Measurements from ENCODE around the gene SHMT2. TPM values are rescaled to one million over a fixed set of nuclear protein-coding genes. Genes with fewer than 3 reads are reported as not detected.

Gene SHMT2
- total RNA-seq, 2 donors from 2014 or later: 49.6 to 51.4 TPM

DNA sequence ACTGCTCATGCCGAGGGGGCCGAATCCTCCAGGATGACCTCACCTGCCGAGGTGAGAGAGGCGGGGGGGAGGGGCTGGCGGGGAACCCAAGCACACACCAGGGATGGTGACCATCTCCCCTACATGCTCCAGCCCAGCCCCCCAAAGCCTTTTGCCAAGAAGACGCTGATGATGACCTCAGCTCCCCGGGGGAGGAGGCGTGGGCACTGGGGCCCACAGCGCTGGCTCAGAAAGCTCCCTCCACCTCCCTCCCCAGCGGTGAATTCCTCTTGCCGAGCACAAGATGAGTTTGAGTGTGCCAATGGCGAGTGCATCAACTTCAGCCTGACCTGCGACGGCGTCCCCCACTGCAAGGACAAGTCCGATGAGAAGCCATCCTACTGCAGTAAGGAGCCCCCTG lies 36.6 kb upstream of the SHMT2 start:
- 90% methylated on average over 16 of the region's 16 CpGs for WGBS
- intact Hi-C loops (cut with DNase I): no loop called here
- no peak for TF ChIP-seq POLR2AphosphoS5 (IDR thresholded peaks at IDR 0.05)
- TF ChIP-seq POLR2A (IDR thresholded peaks at IDR 0.05): no peak
- H3K4me1 ChIP-seq (replicated peaks): no peaks in the 10 kb centered on the region
- no peaks in the 10 kb centered on the region for H3K9me3 ChIP-seq
- H3K27me3 ChIP-seq (replicated peaks; ENCODE audit: insufficient read depth): no peaks in the 10 kb centered on the region
- no peak overlapping the region for H3K27ac ChIP-seq
- no peak overlapping the region for H3K4me3 ChIP-seq
- DNase-seq (ENCODE audit: low spot score): no peak
- peaks cover 6 to 30% of the 10 kb centered on the region in 2 donors for H3K36me3 ChIP-seq

DNA sequence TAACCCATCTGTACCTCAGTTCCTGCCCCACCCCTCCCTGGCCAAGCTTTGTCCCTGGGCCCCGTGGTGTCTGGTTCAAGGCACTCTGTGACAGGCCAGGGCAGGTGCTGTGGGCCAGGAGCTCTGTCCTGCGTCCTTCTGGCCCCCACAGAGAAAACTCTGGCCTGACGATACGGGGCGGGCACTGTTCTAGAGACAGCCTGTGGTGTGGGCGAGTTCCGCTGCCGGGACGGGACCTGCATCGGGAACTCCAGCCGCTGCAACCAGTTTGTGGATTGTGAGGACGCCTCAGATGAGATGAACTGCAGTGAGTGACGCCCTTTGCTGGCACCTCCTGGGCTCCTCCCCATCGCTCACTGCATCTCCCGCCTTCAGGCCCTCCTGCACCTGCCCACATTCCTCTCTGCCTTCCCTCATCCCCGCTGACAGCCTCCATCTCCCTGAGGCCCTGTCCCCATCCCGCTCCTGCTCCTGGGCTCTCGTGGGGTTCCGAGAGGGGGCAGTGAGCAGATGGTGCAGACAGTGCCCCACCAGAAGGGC lies 35.7 kb upstream of the SHMT2 start:
- Histone ChIP-seq H3K9me3 (no peaks in the 10 kb centered on the region), H3K27me3 (replicated peaks; ENCODE audit: insufficient read depth) (no peaks in the 10 kb centered on the region), H3K27ac (no peak overlapping the region), H3K4me3 (no peak overlapping the region), H3K36me3 (peaks cover 6 to 30% of the 10 kb centered on the region in 2 donors), H3K4me1 (replicated peaks) (no peaks in the 10 kb centered on the region)
- no peak for TF ChIP-seq POLR2A (IDR thresholded peaks at IDR 0.05)
- no peak for TF ChIP-seq POLR2AphosphoS5 (IDR thresholded peaks at IDR 0.05)
- TF ChIP-seq, protein P1, sequence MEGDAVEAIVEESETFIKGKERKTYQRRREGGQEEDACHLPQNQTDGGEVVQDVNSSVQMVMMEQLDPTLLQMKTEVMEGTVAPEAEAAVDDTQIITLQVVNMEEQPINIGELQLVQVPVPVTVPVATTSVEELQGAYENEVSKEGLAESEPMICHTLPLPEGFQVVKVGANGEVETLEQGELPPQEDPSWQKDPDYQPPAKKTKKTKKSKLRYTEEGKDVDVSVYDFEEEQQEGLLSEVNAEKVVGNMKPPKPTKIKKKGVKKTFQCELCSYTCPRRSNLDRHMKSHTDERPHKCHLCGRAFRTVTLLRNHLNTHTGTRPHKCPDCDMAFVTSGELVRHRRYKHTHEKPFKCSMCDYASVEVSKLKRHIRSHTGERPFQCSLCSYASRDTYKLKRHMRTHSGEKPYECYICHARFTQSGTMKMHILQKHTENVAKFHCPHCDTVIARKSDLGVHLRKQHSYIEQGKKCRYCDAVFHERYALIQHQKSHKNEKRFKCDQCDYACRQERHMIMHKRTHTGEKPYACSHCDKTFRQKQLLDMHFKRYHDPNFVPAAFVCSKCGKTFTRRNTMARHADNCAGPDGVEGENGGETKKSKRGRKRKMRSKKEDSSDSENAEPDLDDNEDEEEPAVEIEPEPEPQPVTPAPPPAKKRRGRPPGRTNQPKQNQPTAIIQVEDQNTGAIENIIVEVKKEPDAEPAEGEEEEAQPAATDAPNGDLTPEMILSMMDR (IDR thresholded peaks at IDR 0.05): no peak
- intact Hi-C loops (cut with DNase I): no loop called here
- WGBS: 79% methylated on average over 19 of the region's 19 CpGs
- no peak for DNase-seq (ENCODE audit: low spot score)

DNA sequence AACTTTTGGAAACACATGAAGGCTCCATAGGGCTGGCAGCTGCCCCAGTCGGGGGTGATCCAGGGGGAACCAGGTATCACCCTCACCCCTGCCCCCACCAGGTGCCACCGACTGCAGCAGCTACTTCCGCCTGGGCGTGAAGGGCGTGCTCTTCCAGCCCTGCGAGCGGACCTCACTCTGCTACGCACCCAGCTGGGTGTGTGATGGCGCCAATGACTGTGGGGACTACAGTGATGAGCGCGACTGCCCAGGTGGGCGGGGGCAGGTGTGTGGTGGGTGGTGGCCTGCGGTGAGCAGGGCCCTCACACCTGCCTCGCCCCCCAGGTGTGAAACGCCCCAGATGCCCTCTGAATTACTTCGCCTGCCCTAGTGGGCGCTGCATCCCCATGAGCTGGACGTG lies 35.3 kb upstream of the SHMT2 start:
- TF ChIP-seq POLR2AphosphoS5 (IDR thresholded peaks at IDR 0.05) (no peak), POLR2A (IDR thresholded peaks at IDR 0.05) (no peak)
- TF ChIP-seq, protein P1 (IDR thresholded peaks at IDR 0.05): no peak
- DNase-seq (ENCODE audit: low spot score): no peak
- no peaks in the 10 kb centered on the region for H3K27me3 ChIP-seq (replicated peaks; ENCODE audit: insufficient read depth)
- no peak overlapping the region for H3K27ac ChIP-seq
- H3K36me3 ChIP-seq: peaks cover 6 to 30% of the 10 kb centered on the region in 2 donors
- H3K4me3 ChIP-seq: no peak overlapping the region
- intact Hi-C loops (cut with DNase I): no loop called here
- no peaks in the 10 kb centered on the region for H3K4me1 ChIP-seq (replicated peaks)
- whole genome bisulfite sequencing: 91% methylated on average over 18 of the region's 18 CpGs
- H3K9me3 ChIP-seq: no peaks in the 10 kb centered on the region

DNA sequence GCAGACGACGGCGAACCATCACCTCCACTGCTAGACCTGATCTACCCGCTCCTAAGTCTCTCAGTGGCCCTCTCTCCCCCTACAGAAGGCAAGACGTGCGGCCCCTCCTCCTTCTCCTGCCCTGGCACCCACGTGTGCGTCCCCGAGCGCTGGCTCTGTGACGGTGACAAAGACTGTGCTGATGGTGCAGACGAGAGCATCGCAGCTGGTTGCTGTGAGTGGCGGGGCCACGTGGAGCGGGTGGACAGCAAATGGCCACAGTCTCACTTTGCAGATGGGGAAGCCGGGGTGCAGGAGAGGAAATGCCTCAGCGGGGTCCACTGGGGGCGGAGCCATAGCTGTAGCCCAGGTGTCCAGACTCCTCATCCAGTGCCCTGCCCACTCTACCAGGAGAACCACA lies 34.3 kb upstream of the SHMT2 start:
- Histone ChIP-seq H3K36me3 (peaks cover 6 to 30% of the 10 kb centered on the region in 2 donors), H3K4me1 (replicated peaks) (no peaks in the 10 kb centered on the region), H3K27me3 (replicated peaks; ENCODE audit: insufficient read depth) (no peaks in the 10 kb centered on the region), H3K9me3 (no peaks in the 10 kb centered on the region), H3K27ac (no peak overlapping the region), H3K4me3 (no peak overlapping the region)
- no peak for TF ChIP-seq POLR2A (IDR thresholded peaks at IDR 0.05)
- TF ChIP-seq POLR2AphosphoS5 (IDR thresholded peaks at IDR 0.05): no peak
- TF ChIP-seq, protein P1 (IDR thresholded peaks at IDR 0.05): no peak
- DNase-seq (ENCODE audit: low spot score): no peak
- 91% methylated on average over 19 of the region's 19 CpGs for WGBS
- intact Hi-C loops (cut with DNase I): no loop called here

DNA sequence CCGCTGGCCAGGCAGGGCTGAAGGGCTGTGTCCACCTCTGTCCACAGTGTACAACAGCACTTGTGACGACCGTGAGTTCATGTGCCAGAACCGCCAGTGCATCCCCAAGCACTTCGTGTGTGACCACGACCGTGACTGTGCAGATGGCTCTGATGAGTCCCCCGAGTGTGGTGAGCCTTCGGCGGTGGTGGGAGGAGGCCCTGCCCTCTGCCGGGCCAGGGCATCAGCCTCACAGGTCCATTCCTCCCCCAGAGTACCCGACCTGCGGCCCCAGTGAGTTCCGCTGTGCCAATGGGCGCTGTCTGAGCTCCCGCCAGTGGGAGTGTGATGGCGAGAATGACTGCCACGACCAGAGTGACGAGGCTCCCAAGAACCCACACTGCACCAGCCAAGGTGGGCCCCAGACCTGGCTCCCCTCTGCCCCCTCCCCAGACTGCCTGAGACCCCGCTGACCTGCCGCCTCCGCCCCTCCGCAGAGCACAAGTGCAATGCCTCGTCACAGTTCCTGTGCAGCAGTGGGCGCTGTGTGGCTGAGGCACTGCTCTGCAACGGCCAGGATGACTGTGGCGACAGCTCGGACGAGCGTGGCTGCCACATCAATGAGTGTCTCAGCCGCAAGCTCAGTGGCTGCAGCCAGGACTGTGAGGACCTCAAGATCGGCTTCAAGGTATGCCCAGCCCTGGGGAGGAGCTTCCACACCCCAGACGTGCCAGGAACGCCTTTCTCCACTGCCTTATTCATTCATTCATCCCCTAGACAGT lies 33.7 kb upstream of the SHMT2 start:
- DNase-seq (ENCODE audit: low spot score): no peak
- WGBS: 80% methylated on average over 33 of the region's 34 CpGs
- intact Hi-C loops (cut with DNase I): no loop called here
- H3K36me3 ChIP-seq: peaks cover 6 to 36% of the 10 kb centered on the region in 2 donors
- H3K4me3 ChIP-seq: no peak overlapping the region
- no peaks in the 10 kb centered on the region for H3K4me1 ChIP-seq (replicated peaks)
- H3K27me3 ChIP-seq (replicated peaks; ENCODE audit: insufficient read depth): no peaks in the 10 kb centered on the region
- TF ChIP-seq POLR2AphosphoS5 (IDR thresholded peaks at IDR 0.05) (no peak), POLR2A (IDR thresholded peaks at IDR 0.05) (no peak)
- TF ChIP-seq, protein P1 (IDR thresholded peaks at IDR 0.05): no peak
- no peaks in the 10 kb centered on the region for H3K9me3 ChIP-seq
- H3K27ac ChIP-seq: no peak overlapping the region

Measured in prostate gland (tissue), 2 donors.